DND-41 (cell line): Measurements from ENCODE around the gene DNAJC4.

Source experiments
- EZH2 ChIP-seq: IDR thresholded peaks from 3 replicates; pipeline ENCODE4 v1.6.1; 2012; ENCODE audit warnings: borderline replicate concordance, low read depth, mild to moderate bottlenecking, moderate library complexity, low read length, inconsistent platforms; ENCODE audit not compliant: severe bottlenecking
- TF ChIP-seq, protein P1 (sequence below): IDR thresholded peaks from 2 replicates; pipeline ENCODE4 v1.5.1; 2012; ENCODE audit warnings: borderline replicate concordance, low read length, moderate library complexity, mild to moderate bottlenecking; ENCODE audit not compliant: poor library complexity, severe bottlenecking; ENCODE audit errors: extremely low read depth

DNA sequence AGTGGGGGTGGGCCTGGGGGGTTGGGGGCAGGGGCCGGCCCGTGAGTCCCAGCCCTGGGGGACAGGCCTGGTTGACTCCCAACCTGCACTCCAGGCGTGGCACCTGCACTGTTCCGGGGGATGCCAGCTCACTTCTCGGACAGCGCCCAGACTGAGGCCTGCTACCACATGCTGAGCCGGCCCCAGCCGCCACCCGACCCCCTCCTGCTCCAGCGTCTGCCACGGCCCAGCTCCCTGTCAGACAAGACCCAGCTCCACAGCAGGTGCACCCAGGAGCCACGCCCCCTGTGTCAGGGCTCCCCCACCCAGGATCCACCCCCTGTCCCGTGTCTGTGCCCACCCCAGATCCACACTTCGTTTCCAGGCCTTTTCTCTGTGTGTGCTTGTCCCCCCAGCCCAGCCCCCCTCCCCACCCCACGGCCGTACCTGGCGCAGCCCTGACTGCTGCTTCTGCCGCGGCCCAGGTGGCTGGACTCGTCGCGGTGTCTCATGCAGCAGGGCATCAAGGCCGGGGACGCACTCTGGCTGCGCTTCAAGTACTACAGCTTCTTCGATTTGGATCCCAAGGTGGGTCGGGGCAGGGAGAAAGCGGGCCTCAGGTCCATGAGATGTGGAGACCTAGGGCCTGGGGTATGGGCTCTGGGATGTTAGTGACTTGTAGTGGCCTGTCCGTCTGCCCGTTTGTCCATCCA lies 19.0 kb upstream of the DNAJC4 start:
- TF ChIP-seq, protein P1, sequence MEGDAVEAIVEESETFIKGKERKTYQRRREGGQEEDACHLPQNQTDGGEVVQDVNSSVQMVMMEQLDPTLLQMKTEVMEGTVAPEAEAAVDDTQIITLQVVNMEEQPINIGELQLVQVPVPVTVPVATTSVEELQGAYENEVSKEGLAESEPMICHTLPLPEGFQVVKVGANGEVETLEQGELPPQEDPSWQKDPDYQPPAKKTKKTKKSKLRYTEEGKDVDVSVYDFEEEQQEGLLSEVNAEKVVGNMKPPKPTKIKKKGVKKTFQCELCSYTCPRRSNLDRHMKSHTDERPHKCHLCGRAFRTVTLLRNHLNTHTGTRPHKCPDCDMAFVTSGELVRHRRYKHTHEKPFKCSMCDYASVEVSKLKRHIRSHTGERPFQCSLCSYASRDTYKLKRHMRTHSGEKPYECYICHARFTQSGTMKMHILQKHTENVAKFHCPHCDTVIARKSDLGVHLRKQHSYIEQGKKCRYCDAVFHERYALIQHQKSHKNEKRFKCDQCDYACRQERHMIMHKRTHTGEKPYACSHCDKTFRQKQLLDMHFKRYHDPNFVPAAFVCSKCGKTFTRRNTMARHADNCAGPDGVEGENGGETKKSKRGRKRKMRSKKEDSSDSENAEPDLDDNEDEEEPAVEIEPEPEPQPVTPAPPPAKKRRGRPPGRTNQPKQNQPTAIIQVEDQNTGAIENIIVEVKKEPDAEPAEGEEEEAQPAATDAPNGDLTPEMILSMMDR = no peak
- TF ChIP-seq EZH2 = no peak
